A204.1 (cell line): ENCODE data around the gene LYVE1.
"Not testable (repeated sequence)": the region's sequence is repeated elsewhere in the genome, so short reads cannot be mapped to it uniquely, and the experiment has no call there.

Source experiments
- FAIRE-seq: peaks from 2 replicates; lab custom pipeline; 2012; peaks lifted over from hg19 to GRCh38; lab: Jason Lieb, UNC

The LYVE1 gene, protein sequence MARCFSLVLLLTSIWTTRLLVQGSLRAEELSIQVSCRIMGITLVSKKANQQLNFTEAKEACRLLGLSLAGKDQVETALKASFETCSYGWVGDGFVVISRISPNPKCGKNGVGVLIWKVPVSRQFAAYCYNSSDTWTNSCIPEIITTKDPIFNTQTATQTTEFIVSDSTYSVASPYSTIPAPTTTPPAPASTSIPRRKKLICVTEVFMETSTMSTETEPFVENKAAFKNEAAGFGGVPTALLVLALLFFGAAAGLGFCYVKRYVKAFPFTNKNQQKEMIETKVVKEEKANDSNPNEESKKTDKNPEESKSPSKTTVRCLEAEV

DNA sequence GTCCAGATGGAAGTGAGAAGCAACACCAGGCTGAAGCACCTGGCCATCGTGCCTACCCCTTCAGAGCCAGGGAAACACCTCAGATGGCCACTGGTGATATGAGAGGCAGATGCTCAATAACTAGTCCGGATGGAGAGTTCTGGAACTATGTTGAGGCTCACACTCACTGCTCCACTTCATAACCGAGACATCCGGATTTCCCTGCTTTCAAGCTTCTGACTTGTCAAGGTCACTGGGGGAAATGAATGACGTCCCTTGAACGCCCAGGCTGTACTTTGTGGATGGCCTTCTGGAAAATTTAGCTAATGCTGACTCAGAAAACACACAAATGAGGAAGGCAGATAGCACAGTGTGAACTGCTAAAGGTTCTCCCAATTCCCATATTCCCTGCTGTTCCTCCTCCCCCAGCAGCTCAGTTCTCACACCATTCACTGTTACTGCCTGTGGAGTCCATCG lies at the start of gene LYVE1:
Gene LYVE1, minus strand, starts transcription at position 180 of the 456 bp plus-strand sequence. Its CDS starts 133 bp downstream, at position 47.
- no peak for FAIRE-seq

DNA sequence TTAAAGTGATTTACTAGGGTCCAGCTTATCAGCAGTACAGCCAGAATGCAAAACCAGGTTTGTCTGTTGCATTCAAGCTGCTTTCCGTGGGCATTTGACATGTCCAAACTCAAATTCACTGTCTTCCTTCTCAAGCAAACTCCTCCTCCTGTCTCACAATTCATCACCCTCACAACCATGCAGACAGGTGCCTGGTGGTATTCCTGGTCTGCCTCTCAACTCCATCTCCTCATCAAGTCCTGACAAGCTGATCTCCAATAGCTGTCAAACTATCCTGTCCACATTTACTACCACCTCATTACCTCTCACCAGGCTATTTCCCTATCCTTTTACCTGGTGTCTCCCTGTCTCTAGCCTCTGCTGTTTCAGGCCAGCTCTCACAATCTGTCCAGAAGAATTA lies 49.1 kb upstream of the LYVE1 start:
- no peak for FAIRE-seq

DNA sequence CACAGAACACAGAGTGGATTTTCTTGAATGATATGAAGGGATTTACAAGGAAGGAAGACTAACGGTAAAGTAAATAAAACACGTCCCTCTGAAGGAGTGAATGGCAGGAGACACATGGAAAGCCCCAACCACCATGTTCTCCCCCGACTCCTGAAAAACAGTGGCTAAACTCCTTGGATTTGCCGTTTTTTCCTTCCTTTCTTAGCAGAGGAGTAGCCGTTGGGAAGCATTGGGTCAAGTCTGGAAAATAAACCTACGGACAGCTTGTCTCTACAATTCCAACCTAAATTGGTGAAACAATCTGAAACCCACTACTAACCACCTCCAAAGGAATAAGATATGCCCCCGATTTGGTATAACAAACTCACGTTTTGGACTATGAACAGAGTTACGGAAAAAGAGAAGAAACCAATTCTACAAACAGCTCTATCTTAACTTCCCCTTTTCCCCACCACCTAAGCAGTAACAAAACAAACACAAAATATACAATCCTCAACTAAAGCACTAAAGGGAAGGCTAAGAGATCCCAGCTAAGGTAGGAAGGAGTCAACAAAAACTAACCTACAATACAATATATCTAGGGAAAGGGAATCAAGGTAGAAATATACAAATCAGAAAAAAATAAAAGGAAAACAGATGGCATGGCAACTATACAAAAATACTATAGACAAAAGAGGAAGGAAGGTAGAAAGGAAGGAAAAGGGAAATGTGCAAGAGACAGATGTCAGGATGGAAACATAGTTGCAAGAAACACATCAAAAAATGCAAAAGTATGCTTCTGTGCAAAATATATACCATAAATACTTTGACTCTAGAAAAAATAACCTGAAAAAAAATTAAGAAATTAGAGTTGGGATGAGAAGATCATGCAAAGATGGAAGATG lies 43.8 kb upstream of the LYVE1 start:
- no peak for FAIRE-seq

DNA sequence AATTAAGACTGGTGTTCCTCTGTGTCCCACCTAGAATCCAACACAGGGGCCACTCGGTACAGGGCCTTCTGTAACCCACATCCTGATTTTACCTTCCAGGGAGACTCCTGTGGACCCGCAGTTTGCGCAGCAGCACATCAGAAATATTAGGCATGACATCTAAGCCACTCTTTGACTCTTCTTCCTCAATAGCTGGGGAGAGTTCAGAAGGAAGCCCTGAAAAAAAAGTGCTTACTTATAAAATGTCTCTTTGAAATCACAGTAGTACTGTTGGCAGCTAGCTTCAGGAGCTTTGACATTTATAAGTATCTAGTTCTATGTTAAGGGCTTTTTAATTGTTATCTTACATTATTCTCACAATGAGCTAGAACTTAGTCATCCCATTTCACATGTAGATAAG lies 41.2 kb upstream of the LYVE1 start:
- FAIRE-seq, result no peak

DNA sequence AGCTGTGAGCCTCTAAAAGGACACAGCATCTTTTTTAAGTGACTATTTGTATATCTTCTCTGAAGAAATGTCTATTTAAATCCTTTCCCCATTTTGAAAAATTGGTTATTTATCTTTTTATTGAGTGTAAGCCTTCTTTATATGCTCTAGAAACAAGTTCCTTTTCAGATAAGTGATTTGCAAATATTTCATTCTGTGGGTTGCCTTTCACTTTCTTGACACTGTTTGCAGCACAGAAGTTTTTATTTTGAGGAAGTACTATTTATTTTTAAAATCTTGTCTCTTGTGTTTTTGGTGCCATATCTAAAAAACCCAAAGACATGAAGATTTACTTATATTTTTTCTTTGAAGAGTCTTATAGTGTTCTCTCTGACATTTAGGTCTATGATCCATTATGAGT lies 40.1 kb upstream of the LYVE1 start:
- no peak for FAIRE-seq

DNA sequence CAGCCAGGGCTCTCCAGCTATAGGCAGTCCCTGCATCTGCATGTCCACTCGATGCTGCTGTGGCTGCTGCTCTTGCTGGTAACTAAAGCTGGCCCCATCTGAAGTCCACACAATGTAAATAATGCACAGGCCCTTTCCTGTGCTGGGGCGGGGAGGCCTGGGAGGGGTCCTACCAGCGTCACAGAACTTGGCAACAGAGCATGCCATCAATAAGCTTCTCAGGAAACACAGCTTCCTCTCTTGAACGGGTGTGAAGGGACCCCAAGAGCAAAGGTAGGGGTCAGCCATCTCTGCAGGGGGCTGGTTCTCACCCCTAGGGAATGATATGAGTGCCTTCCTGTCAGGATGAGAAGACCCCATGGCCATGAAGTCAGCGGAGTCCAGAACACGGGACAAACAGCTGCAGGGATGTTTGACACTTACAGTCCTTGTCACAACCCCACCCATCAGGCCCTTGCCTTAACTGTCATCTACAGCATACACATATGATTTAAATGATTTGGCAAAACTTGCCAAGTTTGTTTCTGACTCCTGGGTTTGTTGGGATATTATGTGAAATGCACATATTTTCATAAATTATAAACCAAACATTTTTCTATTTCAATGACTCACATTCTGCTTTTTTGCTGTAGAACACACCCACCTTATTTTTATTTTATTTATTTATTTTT lies 39.1 kb upstream of the LYVE1 start:
- no peak for FAIRE-seq

DNA sequence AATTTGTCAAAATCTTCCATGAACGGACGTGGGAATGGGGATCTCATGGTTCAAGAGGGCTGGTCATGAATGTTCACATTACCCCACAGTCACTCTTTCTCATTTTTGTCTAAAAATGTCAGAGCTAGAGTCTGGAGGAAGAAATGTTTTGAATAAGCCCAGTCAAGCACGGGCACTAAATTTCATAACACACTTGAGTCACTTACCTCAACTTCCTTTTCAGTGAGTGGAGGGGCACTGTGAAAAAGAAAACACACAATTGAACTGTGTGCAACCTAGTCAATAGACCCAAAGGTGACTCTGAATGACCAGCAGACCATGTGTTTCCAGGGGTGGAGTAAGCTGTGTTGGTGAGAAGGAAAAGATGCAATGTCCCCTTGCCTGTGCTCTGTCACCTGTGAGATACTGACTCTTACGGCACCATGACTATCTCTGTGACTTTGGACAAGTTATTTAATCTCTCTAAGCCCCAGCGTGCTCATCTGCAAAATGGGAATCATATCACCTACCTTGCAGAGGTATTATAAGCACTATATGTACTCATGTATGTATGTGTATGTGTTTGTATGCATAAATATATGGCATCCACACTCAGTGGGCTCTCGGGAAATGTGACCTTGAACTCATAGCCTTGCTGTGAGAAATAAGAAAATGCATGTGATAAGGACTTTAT lies 38.2 kb upstream of the LYVE1 start:
- no peak for FAIRE-seq

DNA sequence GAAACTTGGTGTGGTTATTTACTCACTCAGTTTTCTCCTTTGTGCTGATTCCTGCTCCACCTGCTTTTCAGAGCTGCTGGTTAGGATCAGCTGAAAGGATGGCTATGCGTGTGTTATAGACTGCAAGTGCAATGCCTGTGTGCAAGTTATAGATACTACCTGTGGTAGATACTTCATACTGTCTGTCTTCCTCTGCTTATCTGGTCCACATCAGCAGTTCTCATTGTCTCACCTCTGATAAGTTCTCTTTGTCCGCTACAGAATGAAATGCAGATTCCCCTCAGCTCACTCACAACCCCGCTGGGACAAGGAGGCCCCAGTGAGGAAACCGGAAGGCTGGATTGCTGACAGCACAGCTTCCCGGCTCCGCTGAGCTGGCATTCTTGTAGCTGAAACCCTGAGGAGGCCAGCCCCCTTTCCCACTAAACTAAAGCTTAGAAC lies 37.5 kb upstream of the LYVE1 start:
- FAIRE-seq, result no peak

DNA sequence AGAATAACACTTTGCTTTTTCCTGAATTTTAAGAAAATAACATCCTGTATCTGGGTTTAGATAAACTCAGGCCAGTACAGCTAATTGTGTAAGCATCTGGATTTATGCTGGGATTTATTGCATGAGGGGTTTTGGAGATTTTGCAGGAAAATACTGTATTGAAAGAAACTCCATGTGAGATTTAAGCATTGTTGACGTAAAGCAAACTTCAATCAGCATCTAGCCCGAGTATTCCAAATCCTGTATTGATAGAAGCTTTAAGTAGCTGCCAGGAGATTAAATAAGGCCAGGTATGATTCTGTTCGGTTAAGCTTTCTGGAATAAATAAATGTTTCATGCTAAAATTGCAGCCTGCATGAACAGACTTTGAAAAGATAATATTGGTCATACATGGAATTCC lies 36.3 kb upstream of the LYVE1 start:
- no peak for FAIRE-seq

DNA sequence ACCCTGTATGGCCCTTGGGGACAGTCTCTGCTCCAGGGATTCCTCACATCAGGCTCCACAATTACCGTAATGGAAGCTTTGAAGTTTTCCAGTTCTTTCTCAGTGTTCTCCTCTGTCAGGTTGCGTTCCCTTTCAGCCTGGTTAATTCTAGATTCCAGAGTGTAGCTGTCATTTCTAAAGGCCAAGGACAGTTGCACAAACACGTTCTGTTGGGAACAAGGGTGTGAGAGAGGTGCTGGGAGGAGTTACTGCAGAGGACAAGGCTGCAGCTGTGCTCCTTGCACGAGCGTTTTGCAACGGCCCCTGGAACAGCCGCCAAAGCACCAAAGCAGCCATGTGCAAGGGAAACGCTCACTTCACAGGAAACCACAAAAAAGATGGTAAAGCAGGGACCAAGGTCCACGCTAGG lies 35.9 kb upstream of the LYVE1 start:
- FAIRE-seq, result no peak

DNA sequence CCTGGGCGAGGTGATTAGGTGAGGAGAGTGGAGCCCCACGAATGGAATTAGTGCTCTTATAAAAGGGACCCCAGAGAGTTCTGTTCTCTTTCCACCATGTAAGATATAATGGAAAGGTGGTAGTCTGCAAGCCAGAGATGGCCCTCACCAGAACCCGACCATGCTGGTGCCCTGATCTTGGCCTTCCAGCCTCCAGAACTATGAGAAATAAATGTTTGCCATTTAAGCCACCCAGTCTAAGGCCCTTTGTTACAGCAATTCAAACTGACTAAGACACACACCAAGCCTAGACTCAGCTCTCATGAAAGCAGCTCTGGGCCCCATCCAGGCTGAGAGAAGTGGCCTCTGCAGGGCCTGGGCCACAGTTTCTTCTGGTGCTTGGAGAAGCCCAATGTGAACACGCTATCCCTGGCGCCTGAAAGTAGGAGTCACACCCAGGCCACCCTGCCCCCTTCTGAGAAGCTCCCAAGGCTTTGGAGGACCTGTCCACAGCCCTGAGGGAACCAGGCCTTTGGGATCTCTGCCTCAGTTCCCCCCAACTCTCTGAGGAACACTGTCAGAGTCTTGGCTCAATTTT lies 35.3 kb upstream of the LYVE1 start:
- no peak for FAIRE-seq

DNA sequence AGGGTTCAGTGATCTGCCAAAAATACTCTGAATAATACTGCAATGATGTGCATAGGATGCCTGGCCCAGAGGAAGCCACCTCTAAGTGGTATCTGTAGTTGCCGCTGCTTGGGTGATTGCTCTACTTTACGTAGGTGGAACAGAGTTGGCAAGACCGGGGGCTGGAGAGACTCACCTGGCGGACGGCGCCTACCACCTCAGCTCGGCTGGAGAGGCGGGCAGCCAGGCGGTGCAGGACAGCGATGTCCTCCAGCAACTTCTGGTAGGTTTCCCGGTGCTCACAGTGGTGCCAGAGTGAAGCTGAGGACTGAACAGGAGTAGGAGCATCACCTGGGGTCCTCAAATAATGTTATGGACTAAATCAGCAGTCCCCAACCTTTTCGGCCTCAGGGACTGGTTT lies 34.5 kb upstream of the LYVE1 start:
- FAIRE-seq, result no peak

DNA sequence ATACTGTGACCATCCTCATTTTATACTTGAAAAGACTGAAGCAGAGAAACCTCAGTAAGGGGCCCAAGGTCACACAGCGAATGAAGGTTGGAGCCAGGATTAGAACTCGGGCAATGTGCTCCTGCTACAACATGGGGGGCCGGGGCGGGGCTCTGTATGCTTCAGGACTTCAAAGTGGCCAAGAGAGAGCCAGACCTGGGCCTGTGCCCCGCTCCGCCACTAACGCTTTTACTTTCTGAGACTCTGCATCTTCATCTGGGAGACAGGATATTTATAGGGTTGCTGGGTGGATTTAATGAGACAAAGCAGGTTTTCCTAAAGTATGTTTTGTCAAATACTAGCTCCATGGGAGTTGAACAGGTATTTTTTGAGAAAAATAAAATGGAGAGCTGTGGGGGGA lies 33.9 kb upstream of the LYVE1 start:
- no peak for FAIRE-seq

DNA sequence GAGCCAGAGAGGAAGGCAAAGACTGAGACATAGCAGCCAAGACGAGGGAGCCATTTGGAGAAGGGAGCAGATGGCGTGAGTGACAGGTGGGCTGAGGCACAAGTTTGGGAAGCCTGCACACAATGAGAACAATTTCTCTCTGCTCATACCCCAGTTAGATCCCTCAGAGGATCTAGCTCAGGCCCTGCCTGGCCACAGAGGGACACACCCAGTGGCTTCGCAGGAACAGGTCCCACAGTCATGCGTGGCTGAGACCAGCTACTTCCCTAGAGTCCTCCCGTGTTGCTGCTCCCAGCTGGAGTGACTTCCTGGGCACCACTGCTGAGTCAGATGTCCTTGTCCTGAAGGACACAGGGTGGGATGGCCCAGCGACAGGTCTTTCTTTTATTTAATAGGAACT lies 33.4 kb upstream of the LYVE1 start:
- FAIRE-seq, result no peak

DNA sequence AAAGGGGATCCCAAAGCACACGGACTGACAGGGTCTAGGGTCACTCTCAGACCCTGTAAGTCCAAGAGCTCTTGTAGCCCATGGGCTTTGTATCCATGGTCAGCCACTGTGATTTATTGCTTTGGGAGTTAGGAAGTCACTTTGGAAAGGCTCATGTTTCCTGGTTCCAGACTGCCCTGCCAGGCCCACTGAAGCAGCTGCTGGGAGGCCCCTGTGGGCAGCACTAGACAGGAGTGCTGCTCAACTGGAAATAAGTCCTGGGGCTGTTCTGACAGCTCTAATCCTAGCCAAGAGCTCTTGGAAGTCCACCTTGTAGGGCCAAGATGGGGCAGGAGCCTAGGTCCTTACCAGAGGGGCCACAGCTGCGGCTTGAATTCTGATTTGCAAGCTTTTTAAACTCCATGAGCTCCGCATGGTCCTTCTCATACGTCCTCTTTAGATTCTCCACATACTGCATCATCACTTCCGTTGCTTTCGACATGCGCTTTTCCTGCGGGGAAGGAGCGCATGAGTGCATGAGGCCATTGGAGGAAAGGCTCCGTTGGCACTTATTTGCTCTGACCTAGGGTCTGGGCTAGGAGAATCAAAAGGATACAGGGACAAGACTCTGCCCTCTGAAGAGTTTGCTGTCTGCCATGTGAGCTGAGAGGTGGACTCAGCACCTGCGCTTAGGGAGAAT lies 32.2 kb upstream of the LYVE1 start:
- no peak for FAIRE-seq

DNA sequence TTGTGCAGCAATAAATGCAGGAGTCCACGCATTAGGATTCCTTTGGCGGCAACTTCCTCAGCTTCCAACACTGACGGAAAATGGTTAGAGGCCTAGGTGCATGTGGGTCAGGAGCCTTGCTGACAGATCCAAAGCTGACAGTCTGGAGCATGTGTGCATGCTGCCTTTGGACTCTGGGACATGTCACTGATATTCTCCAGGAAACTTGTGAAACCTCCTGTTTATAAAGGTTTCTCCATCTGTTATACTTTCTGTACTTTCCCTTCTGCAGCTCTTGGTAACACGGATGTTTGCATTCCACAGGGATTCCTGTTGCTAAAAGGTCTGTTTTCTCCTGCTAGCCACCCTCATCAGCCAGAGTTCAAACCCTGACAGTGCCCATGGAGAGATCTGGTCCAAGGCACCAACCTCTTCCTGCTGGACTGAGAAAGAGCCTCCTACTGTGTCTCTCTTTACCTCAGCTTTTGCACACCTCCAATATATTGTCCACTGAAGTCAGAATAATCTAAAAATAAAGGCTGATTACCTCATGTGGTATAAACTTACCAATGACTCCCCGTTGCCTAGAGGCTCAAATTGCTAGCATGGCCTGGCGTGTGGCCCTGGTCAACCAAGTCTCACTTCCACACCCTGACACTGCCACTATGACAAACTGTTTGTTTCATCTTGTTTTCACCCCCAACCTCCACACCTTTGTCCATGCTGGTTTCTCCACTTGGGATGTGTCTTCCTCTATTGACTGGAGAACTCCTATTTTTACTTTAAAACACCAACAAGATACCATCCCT lies 31.1 kb upstream of the LYVE1 start:
- FAIRE-seq, result no peak

DNA sequence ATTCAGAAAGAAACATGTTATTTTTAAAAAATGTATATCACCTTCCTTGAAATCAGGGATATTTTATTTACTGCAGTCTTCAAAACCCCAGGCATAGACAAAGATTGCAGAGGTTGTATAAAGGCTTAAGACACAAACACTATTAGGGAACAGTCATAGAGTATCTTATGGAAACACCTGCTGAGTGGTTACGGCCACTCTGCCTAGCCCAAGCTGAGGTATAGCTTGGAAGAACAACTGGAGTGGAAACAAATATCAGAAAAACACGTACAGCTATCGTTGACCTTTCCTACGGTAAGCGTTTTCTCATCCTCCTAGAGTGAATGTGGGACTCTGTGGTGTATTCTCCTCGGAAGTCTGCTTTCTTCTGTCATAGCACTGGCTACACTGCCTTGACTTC lies 30.4 kb upstream of the LYVE1 start:
- FAIRE-seq, result no peak

DNA sequence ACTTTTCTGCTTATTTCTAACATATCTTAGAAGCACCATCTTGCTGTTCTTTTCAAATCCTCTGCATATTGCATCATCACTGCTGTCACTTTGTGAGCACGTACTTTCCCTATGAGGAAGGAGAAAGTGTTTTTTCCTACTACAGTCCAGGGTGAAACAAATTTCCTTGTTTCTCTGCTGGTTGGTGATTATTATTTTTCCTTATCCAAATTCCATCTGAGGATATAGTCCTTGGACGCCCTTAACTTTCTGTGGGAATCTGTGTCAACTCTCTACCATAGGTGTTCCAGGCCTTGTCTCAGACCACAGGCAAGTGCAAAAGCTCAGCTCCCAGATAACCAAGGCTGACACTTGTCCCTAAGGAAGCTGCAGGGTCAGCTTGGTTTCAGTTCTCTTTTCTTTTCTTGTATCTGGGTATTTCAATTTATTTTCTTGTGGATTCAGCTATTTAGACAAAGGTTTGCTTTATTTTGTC lies 29.4 kb upstream of the LYVE1 start:
- FAIRE-seq, result no peak

DNA sequence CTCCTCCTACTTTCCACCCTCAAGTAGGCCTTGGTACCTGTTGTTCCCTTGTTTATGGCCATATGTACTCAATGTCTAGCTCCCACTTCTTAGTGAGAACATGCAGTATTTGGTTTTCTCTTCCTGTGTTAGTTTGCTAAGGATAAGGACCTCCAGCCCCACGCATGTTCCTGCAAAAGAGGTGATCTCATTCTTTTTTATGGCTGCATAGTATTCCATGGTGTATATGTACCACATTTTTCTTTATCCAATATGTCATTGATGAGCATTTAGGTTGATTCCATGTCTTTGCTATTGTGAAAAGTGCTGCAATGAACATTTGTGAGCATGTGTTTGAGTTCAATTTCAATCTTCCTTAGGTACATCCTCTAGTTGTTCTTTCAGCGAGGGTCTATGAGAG lies 27.4 kb upstream of the LYVE1 start:
- not testable (repeated sequence) for FAIRE-seq

DNA sequence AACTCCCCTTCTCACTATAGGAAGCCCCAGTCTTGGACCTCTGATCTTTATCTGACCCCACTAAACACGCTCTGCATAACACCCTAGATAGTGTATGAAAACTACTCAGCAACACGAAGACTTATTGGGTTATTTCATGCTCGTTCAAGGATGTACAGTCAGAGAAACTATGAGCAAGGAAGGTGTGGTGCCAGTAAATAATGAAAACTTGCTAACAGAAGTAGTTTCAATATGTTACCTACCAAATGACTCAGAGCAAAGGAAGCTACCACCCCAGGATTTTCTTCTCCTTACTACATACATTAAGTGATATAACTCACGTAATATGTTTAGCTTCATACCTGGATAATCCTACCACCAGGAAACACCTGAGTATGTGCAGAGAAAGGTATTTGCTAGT lies 25.9 kb upstream of the LYVE1 start:
- no peak for FAIRE-seq
